HUES6 (cell line): ENCODE data around the gene ST8SIA5.

ENCODE experiments used
- H3K27ac ChIP-seq: 2 replicates; pipeline ENCODE4 v1.7.0; 2013; ENCODE audit warnings: low read depth, mild to moderate bottlenecking, low read length, inconsistent platforms
- H3K27me3 ChIP-seq: 2 replicates; pipeline ENCODE4 v1.6.1; 2013; ENCODE audit warnings: low read length; ENCODE audit not compliant: control insufficient read depth, insufficient read depth
- H3K36me3 ChIP-seq: 2 replicates; pipeline ENCODE4 v1.6.1; 2013; ENCODE audit warnings: low read length; ENCODE audit not compliant: control insufficient read depth, insufficient read depth
- H3K4me1 ChIP-seq: 2 replicates; pipeline ENCODE4 v1.6.1; 2013; ENCODE audit warnings: low read length; ENCODE audit not compliant: control insufficient read depth, insufficient read depth
- H3K4me3 ChIP-seq: 2 replicates; pipeline ENCODE4 v1.5.1; 2013; ENCODE audit warnings: low read depth, low read length
- H3K9ac ChIP-seq: one replicate; pipeline ENCODE4 v1.6.1; 2013; ENCODE audit warnings: mild to moderate bottlenecking, low read length
- H3K9me3 ChIP-seq: 2 replicates; pipeline ENCODE4 v1.6.1; 2013; ENCODE audit warnings: low read depth, low read length; ENCODE audit not compliant: control insufficient read depth, insufficient read depth

The ST8SIA5 gene

DNA sequence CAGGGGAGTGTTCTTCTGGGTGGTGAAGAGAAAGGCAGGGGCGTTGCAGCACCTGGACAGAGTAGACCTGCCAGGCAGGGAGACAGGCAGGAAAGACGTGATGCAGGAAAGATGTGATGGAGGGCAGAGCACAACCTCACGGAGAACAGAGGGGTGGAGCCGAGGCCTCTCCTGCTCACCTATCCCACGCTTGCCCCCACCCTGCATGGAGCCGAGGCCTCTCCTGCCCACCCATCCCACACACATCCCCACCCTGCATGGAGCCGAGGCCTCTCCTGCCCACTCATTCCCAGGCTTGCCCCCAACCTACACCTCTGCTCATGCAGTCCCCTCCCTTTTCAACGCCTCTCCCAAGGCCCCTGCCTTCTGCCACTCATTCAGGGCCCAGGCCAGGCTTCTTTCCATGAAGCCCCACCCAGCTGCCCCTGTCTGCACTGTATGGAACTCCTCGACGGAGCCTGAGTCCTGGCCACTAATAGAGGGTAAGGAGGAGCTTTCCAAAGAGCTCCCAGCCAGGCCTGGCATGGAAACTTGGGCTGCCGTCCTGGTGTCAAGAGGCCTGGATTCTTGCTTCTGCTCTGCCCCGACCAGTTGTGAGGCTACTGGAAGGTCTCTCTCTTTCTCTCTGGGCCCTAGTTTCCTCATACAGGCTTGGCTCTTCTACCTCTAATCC lies 67.9 kb downstream of the ST8SIA5 start:
- Histone ChIP-seq H3K9ac (no peak overlapping the region), H3K27me3 (no peaks in the 10 kb centered on the region), H3K4me3 (no peak overlapping the region), H3K27ac (no peak overlapping the region), H3K4me1 (peaks cover 14% of the 10 kb centered on the region; the same call in 1 of the 2 replicates), H3K36me3 (no peaks in the 10 kb centered on the region), H3K9me3 (no peaks in the 10 kb centered on the region)

DNA sequence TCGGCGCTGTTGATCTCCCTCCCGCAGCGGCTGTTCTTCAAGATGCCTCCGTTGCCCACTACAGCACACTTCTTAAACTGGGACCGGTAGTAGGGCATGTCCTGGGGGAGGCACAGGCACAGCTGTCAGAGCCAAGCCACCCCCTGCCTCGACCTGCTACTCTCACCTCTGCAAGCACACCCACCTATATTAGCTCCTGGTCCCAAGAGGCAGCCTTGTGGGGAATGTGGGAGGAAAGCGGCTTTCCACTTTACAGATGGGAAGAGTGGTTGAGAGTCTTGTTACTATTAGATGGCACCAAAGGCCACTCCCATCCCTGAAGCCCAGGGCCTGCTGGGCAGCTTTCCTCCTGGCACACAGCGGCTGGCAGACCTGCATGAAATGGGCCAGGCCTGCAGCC lies 70.7 kb downstream of the ST8SIA5 start:
- Histone ChIP-seq H3K9ac (no peak overlapping the region), H3K27me3 (no peaks in the 10 kb centered on the region)

DNA sequence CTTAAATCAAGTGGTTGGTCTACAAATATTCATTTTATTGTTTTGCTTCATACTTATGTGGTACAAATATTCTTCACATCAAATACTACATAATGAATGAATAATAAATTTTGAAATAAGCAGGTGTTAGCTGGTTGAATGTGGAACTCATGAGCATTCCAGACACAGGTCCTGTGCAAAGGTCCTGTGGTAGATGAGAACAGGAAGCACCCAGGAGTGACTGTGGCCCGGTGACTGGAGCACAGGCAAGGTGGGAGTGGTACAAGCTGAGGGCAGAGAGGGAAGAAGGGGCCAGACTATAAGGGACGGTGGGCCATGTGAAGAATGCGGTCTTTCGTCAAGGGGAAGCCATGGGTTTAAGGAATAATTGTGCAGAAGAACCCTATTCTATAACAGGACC lies 73.6 kb downstream of the ST8SIA5 start:
- Histone ChIP-seq H3K4me1 (no peaks in the 10 kb centered on the region), H3K9me3 (no peaks in the 10 kb centered on the region), H3K4me3 (no peak overlapping the region), H3K27ac (no peak overlapping the region), H3K9ac (no peak overlapping the region), H3K27me3 (no peaks in the 10 kb centered on the region), H3K36me3 (no peaks in the 10 kb centered on the region)

More for the DNA sequence above, 70.7 kb downstream of the ST8SIA5 start:
- Histone ChIP-seq H3K27ac (no peak overlapping the region), H3K4me1 (no peaks in the 10 kb centered on the region), H3K9me3 (no peaks in the 10 kb centered on the region), H3K4me3 (no peak overlapping the region), H3K36me3 (no peaks in the 10 kb centered on the region)

DNA sequence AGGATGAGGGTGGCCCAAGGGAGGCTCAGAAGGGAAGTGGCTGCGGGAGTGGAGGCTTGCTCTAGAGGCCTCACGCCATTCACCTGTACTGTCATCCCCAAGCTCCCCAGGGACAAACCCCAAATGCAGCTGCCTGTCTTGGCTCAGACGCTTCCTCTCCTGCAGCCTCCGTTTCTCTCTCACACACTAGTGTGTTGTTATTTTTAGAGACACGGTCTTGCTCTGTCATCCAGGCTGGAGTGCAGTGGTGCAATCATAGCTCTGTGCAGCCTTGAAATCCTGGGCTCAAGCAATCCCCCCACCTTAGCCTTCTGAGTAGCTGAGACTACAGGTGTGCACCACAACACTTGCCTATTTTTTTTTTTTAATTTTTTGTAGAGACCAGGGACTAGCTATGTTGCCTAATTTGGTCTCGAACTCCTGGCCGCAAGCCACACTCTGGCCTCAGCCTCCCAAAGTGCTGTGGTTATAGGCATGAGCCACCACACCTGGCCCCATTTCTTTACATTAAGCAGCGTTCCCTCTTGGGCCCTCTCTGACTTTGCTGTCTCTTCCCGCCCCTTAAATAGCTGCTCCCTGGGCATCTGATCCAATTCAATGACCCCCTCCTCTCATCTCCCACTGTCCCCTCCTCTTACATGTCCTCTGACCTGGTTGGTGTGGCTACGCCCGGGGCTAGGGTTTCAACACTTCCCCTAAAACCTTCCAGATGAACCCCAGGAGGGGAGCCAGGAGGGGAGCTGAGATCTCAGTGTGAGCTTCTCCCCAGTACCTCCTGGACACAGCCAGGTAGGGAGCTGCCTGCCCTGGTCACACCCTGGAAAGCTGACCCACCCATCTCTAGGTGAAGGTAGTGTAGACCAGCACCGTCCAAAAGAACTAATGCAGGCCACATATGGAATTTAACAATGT lies 75.8 kb downstream of the ST8SIA5 start:
- Histone ChIP-seq H3K9ac (no peak overlapping the region), H3K36me3 (no peaks in the 10 kb centered on the region), H3K9me3 (no peaks in the 10 kb centered on the region), H3K27me3 (no peaks in the 10 kb centered on the region), H3K4me1 (peaks cover 15% of the 10 kb centered on the region), H3K4me3 (no peak overlapping the region), H3K27ac (no peak overlapping the region)

DNA sequence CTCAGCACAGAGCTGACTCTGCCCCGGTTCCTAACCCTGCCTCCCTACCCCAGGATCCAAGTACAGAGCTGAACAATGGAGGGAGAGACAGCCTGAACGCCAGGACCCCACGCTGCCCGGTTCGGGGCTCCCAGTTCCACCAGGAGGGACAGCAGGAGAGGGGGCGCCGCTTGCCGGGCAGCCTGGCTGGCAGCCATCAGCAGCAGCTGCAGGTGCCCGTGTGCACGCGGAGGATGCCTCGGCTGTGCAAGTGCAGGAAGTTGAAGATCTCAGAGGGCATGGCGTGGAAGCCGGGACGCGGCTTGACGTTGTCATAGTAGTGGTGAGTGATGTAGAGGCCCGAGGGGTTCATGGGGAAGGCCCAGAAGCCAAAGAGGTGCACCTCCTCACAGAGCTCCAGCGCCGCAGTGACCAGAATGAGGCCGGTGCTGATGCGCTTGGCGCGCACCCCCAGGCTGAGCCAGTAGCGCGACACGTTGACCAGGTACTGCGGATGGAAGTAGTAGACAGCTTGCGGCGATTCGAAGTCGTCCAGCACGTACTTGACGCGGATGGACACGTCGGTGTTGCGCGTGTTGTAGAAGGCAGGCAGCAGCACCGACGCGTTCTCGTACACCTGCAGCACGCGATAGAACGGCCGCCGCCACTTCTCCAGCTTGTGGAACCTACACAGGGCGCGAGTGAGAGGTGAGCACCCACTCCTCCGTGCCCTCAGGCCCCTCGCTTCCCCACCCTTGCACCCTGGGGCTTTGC lies 76.8 kb downstream of the ST8SIA5 start:
- Histone ChIP-seq H3K4me1 (peaks cover 16% of the 10 kb centered on the region), H3K9ac (no peak overlapping the region), H3K27ac (no peak overlapping the region), H3K36me3 (no peaks in the 10 kb centered on the region), H3K27me3 (no peaks in the 10 kb centered on the region), H3K9me3 (no peaks in the 10 kb centered on the region), H3K4me3 (no peak overlapping the region)

DNA sequence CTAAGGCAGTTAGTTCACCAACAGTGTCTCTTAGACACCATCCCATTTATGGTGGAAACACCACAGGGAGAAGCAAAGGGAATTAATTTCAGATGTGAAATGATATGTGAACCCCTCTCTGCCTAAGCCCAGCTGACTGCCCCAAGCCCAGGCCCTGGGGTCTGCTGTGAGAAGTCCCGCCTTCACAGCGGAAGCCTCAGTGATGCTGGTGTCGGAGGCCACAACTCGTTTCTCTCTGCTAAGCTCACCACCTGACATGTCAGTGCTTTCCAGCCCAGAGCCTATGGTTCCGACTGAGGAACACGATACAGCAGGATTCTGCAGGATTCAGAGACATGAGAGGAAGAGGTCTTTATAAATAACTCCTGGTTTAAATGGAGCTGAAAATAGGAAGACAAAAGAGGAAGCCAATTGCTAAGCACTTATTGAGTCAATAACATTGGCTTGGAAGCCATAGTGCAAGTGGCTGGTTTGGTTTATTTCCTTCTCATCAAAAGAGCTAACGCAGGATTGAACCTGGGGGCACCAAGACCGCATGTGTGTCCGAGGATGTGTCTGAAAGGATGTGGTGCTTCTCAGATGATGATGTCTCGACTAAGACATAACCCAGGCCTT lies 78.0 kb downstream of the ST8SIA5 start:
- Histone ChIP-seq H3K9me3 (no peaks in the 10 kb centered on the region), H3K4me1 (peaks cover 16% of the 10 kb centered on the region), H3K36me3 (no peaks in the 10 kb centered on the region), H3K27ac (no peak overlapping the region), H3K4me3 (no peak overlapping the region), H3K27me3 (no peaks in the 10 kb centered on the region), H3K9ac (no peak overlapping the region)

DNA sequence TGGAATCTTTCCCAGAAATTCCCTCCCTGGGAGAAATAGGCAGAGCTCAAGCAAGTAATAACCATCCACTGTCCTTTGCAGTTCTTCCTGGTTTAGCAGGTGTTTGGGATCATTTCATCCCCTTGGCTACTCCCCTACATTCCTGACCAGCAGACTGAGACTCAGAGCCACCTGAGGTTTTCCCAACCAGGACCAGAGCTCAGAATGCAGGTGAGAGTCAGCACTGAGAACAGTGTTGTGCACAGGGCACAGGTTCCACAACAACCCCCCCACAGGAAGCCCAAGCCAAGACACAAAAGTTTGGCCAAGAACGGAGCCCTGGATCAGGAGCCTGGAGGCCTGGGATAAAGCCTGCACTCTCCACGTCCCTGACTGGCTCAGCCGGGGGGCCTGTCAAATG lies 78.8 kb downstream of the ST8SIA5 start:
- H3K4me3 ChIP-seq, result no peak overlapping the region
- H3K36me3 ChIP-seq, result no peaks in the 10 kb centered on the region
- H3K9ac ChIP-seq, result no peak overlapping the region
- H3K27me3 ChIP-seq, result no peaks in the 10 kb centered on the region
- H3K27ac ChIP-seq, result no peak overlapping the region
- peaks cover 16% of the 10 kb centered on the region for H3K4me1 ChIP-seq
- H3K9me3 ChIP-seq, result no peaks in the 10 kb centered on the region

DNA sequence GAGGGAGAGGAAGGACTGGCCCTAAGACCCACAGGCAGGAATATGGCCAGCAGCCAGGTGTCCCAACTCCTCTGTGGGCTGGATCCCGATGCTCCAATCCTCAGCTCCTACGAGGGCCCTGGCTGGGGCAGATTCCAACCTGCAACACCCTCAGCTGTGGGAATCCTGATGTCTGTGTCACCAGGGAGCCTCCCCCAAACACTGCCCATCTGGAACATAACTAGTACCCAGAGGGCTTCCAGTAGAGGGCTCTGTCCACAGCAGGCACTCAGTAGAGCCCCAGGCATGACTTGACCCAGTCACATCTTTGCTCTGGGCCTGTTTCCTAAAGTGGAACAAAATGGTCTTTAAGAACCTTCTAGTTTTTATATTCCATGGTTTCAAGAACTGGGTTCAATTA lies 79.2 kb downstream of the ST8SIA5 start:
- Histone ChIP-seq H3K9ac (no peak overlapping the region), H3K9me3 (no peaks in the 10 kb centered on the region), H3K36me3 (no peaks in the 10 kb centered on the region), H3K4me3 (no peak overlapping the region), H3K27me3 (no peaks in the 10 kb centered on the region), H3K27ac (no peak overlapping the region), H3K4me1 (peaks cover 16% of the 10 kb centered on the region)

DNA sequence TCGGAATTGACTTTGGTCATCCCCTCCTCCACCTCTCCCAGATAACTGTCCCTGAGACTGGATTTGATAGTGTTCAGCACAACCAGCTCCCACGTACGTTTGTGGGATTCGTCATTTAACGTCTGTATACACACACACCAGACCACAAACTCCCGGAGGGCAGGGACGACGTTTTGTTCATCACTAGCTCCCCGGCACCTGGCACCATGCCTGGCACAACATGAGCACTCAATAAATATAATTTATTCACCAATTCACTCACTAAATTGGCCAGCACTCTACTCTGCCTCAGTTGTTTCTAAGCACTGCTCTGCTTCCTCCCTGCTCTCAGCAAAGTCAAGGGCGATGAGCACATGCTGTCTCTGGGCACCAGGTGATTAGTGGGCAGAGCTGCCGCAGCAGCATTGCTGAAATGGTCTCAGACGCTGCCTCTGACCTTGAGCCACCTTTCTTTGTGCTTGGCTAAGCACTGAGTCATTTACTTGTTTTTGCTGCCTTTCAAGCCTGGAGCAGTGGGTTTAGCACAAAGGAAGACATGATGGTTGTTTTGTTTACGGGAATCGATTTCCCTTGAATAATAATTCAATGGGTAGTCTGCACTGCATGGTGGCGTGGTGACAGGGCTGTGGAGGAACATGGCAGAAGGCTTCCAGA lies 80.5 kb downstream of the ST8SIA5 start:
- H3K9me3 ChIP-seq, result no peaks in the 10 kb centered on the region
- H3K4me3 ChIP-seq, result no peak overlapping the region
- no peaks in the 10 kb centered on the region for H3K36me3 ChIP-seq
- no peak overlapping the region for H3K9ac ChIP-seq
- no peaks in the 10 kb centered on the region for H3K27me3 ChIP-seq
- H3K4me1 ChIP-seq, result peaks cover 19% of the 10 kb centered on the region
- H3K27ac ChIP-seq, result no peak overlapping the region

DNA sequence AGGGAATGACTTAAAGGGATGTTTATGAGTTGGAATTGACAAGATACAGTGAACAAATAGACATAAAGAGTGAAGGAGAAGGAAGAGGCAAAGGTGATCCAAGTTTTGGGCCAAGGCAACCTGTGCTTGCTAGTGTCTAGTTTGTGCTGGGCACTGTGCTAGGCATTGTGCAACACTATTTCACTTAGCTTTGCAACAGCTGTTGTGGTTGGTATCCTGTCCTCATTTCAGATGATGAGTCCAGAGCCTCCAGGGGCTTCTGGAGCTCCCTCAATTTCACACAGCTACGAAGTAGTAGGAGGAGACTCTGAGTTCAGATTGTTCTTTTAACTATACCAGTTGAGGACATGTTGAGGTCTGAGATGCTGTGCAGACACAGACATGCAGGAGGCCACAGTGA lies 81.7 kb downstream of the ST8SIA5 start:
- peaks cover 19% of the 10 kb centered on the region for H3K4me1 ChIP-seq
- no peak overlapping the region for H3K4me3 ChIP-seq
- no peaks in the 10 kb centered on the region for H3K36me3 ChIP-seq
- H3K27ac ChIP-seq, result no peak overlapping the region
- no peaks in the 10 kb centered on the region for H3K9me3 ChIP-seq
- H3K9ac ChIP-seq, result no peak overlapping the region
- no peaks in the 10 kb centered on the region for H3K27me3 ChIP-seq
